Keratinocyte (primary cell): ENCODE measurements around the gene MLPH. TPM values are rescaled to one million over a fixed set of nuclear protein-coding genes. Genes with fewer than 3 reads are reported as not detected.

ENCODE experiments used
- DNase-seq: peaks from one replicate; pipeline ENCODE4 v3.0.0-alpha.2; 2011; ENCODE audit warnings: low read depth, missing footprints, low spot score
- FAIRE-seq: peaks from 2 replicates; lab custom pipeline; 2011; peaks lifted over from hg19 to GRCh38; lab: Jason Lieb, UNC
- H2AFZ ChIP-seq: 2 replicates; pipeline ENCODE4 v1.6.0; 2012; ENCODE audit warnings: low read length, control low read depth, inconsistent platforms; ENCODE audit not compliant: control insufficient read depth
- H3K27ac ChIP-seq: 2 replicates; pipeline ENCODE4 v1.5.1; 2011; ENCODE audit warnings: low read length; ENCODE audit not compliant: control insufficient read depth, insufficient read depth
- H3K27me3 ChIP-seq: 3 replicates; pipeline ENCODE4 v1.6.0; 2011; ENCODE audit warnings: low read length; ENCODE audit not compliant: control insufficient read depth, insufficient read depth; ENCODE audit errors: extremely low read depth
- H3K36me3 ChIP-seq, 2 experiments: 2 replicates in 1 of 2; 3 replicates in 1 of 2; pipeline ENCODE4 v1.5.1; 2011; ENCODE audit warnings: low read length in 2 of 2, mild to moderate bottlenecking in 1 of 2; ENCODE audit not compliant: control insufficient read depth in 2 of 2, insufficient read depth in 2 of 2; ENCODE audit errors: extremely low read depth in 1 of 2
- H3K4me1 ChIP-seq: 3 replicates; pipeline ENCODE4 v1.5.1; 2011; ENCODE audit warnings: low read length; ENCODE audit not compliant: control insufficient read depth, insufficient read depth; ENCODE audit errors: extremely low read depth
- H3K4me2 ChIP-seq: 3 replicates; pipeline ENCODE4 v1.6.0; 2011; ENCODE audit warnings: low read depth, low read length; ENCODE audit not compliant: control insufficient read depth, insufficient read depth; ENCODE audit errors: extremely low read depth
- H3K4me3 ChIP-seq, 3 experiments: fragments of 200-600 bp in 1 of 3; sonication (generic) in 1 of 3; 2 replicates in 2 of 3; 3 replicates in 1 of 3; pipeline ENCODE4 v1.5.1; 2011 to 2016; ENCODE audit warnings: low read length in 3 of 3, mild to moderate bottlenecking in 3 of 3, control low read depth in 2 of 3, inconsistent platforms in 1 of 3, low read depth in 1 of 3, mixed read lengths in 1 of 3, mixed run types in 1 of 3, moderate library complexity in 1 of 3; ENCODE audit not compliant: control insufficient read depth in 2 of 3, insufficient read depth in 2 of 3; ENCODE audit errors: extremely low read depth in 1 of 3
- H3K79me2 ChIP-seq: 2 replicates; pipeline ENCODE4 v1.6.0; 2012; ENCODE audit warnings: low read length; ENCODE audit not compliant: control insufficient read depth, insufficient read depth
- H3K9ac ChIP-seq: 3 replicates; pipeline ENCODE4 v1.6.0; 2011; ENCODE audit warnings: low read length; ENCODE audit not compliant: control insufficient read depth, insufficient read depth; ENCODE audit errors: extremely low read depth
- H3K9me1 ChIP-seq: 3 replicates; pipeline ENCODE4 v1.6.0; 2011; ENCODE audit warnings: low read length; ENCODE audit not compliant: control insufficient read depth, insufficient read depth; ENCODE audit errors: extremely low read depth
- H3K9me3 ChIP-seq: 2 replicates; pipeline ENCODE4 v1.5.1; 2012; ENCODE audit warnings: low read depth, low read length; ENCODE audit not compliant: control insufficient read depth
- H4K20me1 ChIP-seq: 3 replicates; pipeline ENCODE4 v1.6.0; 2011; ENCODE audit warnings: low read length; ENCODE audit not compliant: control insufficient read depth, insufficient read depth; ENCODE audit errors: extremely low read depth
- CTCF ChIP-seq, 3 experiments: IDR thresholded peaks in 1 of 3; conservative IDR thresholded peaks in 1 of 3; optimal IDR thresholded peaks in 1 of 3; 2 replicates in 2 of 3; 3 replicates in 1 of 3; pipeline versions ENCODE3 to v1.5.1; 2011; ENCODE audit warnings: low read length in 3 of 3, mild to moderate bottlenecking in 3 of 3, moderate library complexity in 2 of 3, control low read depth in 1 of 3, inconsistent platforms in 1 of 3; ENCODE audit not compliant: insufficient read depth in 2 of 3; ENCODE audit errors: extremely low read depth in 1 of 3
- EZH2 ChIP-seq: IDR thresholded peaks from one replicate; pipeline ENCODE4 v1.6.1; 2012; ENCODE audit warnings: inconsistent platforms, mild to moderate bottlenecking, low read length, moderate library complexity
- dilution Hi-C: fragments of 300-500 bp; cut with MboI; formaldehyde crosslinking; loops from one replicate; pipeline ENCODE4 v1.7.0; 2020; ENCODE audit warnings: low sequenced_read_pairs; ENCODE audit not compliant: extremely low pct_ligation_motif_present
- polyA plus RNA-seq, 5 experiments: library from polyadenylated mRNA; depleted of rRNA in 3 of 5; stranded (reverse) in 3 of 5; stranded (forward) in 1 of 5; unstranded in 1 of 5; fragments of >200 nt; gene quantifications; 1 replicate in 1 of 5; 2 replicates in 3 of 5; 3 replicates in 1 of 5; pipeline versions ENCODE4 v1.2.1 to v1.2.3, GENCODE V29; 2011 to 2012; ENCODE audit warnings: missing spikeins in 2 of 5, low read depth in 1 of 5, low replicate concordance in 1 of 5

Gene MLPH
- polyA plus RNA-seq, 1 donor (not counting 4 experiments of a cell fraction or from before 2014, with no cell fraction given): 0.67 TPM

- Histone ChIP-seq H3K4me3 (no peak overlapping the region), H3K27ac (no peak overlapping the region), H3K4me1 (peaks cover 8% of the 10 kb centered on the region), H3K9ac (no peak overlapping the region), H3K4me2 (no peak overlapping the region), H3K79me2 (no peaks in the 10 kb centered on the region), H3K36me3 (no peaks in the 10 kb centered on the region), H2AFZ (no peak overlapping the region), H3K9me1 (no peaks in the 10 kb centered on the region), H3K27me3 (no peaks in the 10 kb centered on the region), H4K20me1 (no peaks in the 10 kb centered on the region), H3K9me3 (no peaks in the 10 kb centered on the region)
- dilution Hi-C loops: no loop called here
- FAIRE-seq (no peak), DNase-seq (no peak)
- TF ChIP-seq CTCF (optimal IDR thresholded peaks at IDR 0.05 in 1 of 3, IDR thresholded peaks at IDR 0.05 in 1 of 3, conservative IDR thresholded peaks at IDR 0.05 in 1 of 3; ENCODE audit: extremely low read depth in 1 of 3, insufficient read depth in 2 of 3, low read length in 3 of 3): no peak
- no peak for TF ChIP-seq EZH2
Observed at GRCh38 chr2:237470914-237471313, 16.1 kb upstream of the MLPH start.

GRCh38 chr2:237471438-237472186 is 15.4 kb upstream of the MLPH start:
- dilution Hi-C loops: no loop called here
- Histone ChIP-seq H2AFZ (no peak overlapping the region), H3K27ac (no peak overlapping the region), H4K20me1 (no peaks in the 10 kb centered on the region), H3K79me2 (no peaks in the 10 kb centered on the region), H3K4me3 (no peak overlapping the region), H3K4me1 (peaks cover 12% of the 10 kb centered on the region), H3K9me1 (no peaks in the 10 kb centered on the region), H3K4me2 (no peak overlapping the region), H3K36me3 (no peaks in the 10 kb centered on the region), H3K27me3 (peaks cover 4% of the 10 kb centered on the region), H3K9ac (no peak overlapping the region), H3K9me3 (no peaks in the 10 kb centered on the region)
- no peak for DNase-seq
- TF ChIP-seq CTCF (optimal IDR thresholded peaks at IDR 0.05 in 1 of 3, IDR thresholded peaks at IDR 0.05 in 1 of 3, conservative IDR thresholded peaks at IDR 0.05 in 1 of 3; ENCODE audit: extremely low read depth in 1 of 3, insufficient read depth in 2 of 3, low read length in 3 of 3) (peak; percentile 45 to 78 (median 70)), EZH2 (no peak)
- FAIRE-seq: no peak
